K562 (cell line): ENCODE data around the gene RALGAPB. TPM values are rescaled to one million over a fixed set of nuclear protein-coding genes. Genes with fewer than 3 reads are reported as not detected.
A peak's percentile ranks its signal among the peaks of the same experiment; 100 is the strongest.

Experiments used
- BCOR ChIP-seq: fragments of 450-650 bp; IDR thresholded peaks from 2 replicates; pipeline ENCODE4 v1.6.1; 2016
- CBX8 ChIP-seq: fragments of 200-600 bp; sonication (generic); IDR thresholded peaks from 2 replicates; pipeline ENCODE4 v1.6.1; 2012; ENCODE audit warnings: borderline replicate concordance, mixed run types, low read depth, mild to moderate bottlenecking, moderate library complexity, mixed read lengths, low read length, control low read depth, inconsistent platforms; ENCODE audit not compliant: poor library complexity, severe bottlenecking; ENCODE audit errors: extremely low read depth
- CREB1 ChIP-seq, 2 experiments: sonication (generic) in 1 of 2; formaldehyde crosslinking in 1 of 2; IDR thresholded peaks; 2 replicates each; pipeline versions ENCODE4 v1.6.1 to v1.8.0; 2012 to 2022; ENCODE audit warnings: inconsistent platforms in 1 of 2, mild to moderate bottlenecking in 1 of 2, missing genetic modification reagents in 1 of 2, moderate library complexity in 1 of 2
- EWSR1 ChIP-seq: fragments of 450-650 bp; IDR thresholded peaks from 2 replicates; pipeline ENCODE4 v1.6.1; 2018; ENCODE audit warnings: borderline replicate concordance, mild to moderate bottlenecking, low read depth, moderate library complexity; ENCODE audit not compliant: partially characterized antibody
- FOXJ3 ChIP-seq: sonication (generic); formaldehyde crosslinking; IDR thresholded peaks from 2 replicates; pipeline ENCODE4 v1.4.0; 2020; ENCODE audit warnings: mild to moderate bottlenecking, missing genetic modification reagents
- FOXM1 ChIP-seq, 2 experiments: fragments of 450-650 bp in 1 of 2; sonication (generic) in 1 of 2; formaldehyde crosslinking in 1 of 2; IDR thresholded peaks; 2 replicates each; pipeline versions ENCODE4 v1.6.1 to v1.9.0; 2017 to 2022; ENCODE audit warnings: low read depth in 2 of 2, mild to moderate bottlenecking in 2 of 2, missing genetic modification reagents in 1 of 2, moderate library complexity in 1 of 2
- GABPB1 ChIP-seq: sonication (generic); formaldehyde crosslinking; IDR thresholded peaks from 2 replicates; pipeline ENCODE4 v1.8.0; 2022; ENCODE audit warnings: mild to moderate bottlenecking, missing genetic modification reagents
- HMGN3 ChIP-seq: IDR thresholded peaks from 2 replicates; pipeline ENCODE4 v1.6.1; 2011; ENCODE audit warnings: borderline replicate concordance, low read depth, mild to moderate bottlenecking, mixed read lengths, low read length; ENCODE audit not compliant: insufficient read length; ENCODE audit errors: extremely low read depth
- LCOR ChIP-seq: sonication (generic); formaldehyde crosslinking; IDR thresholded peaks from 2 replicates; pipeline ENCODE4 v1.8.0; 2022; ENCODE audit warnings: mild to moderate bottlenecking, missing genetic modification reagents
- MCM2 ChIP-seq: fragments of 450-650 bp; IDR thresholded peaks from 2 replicates; pipeline ENCODE4 v1.6.1; 2017; ENCODE audit warnings: low read depth, mild to moderate bottlenecking
- MTA2 ChIP-seq: fragments of 450-650 bp; IDR thresholded peaks from 2 replicates; pipeline ENCODE4 v1.6.1; 2016; ENCODE audit warnings: low read depth
- RBBP5 ChIP-seq: fragments of 200-600 bp; sonication (generic); IDR thresholded peaks from 2 replicates; pipeline ENCODE4 v1.6.1; 2012; ENCODE audit warnings: borderline replicate concordance, mild to moderate bottlenecking, low read length, control low read depth, inconsistent platforms; ENCODE audit not compliant: insufficient read depth, poor library complexity, severe bottlenecking
- RBFOX2 ChIP-seq: fragments of 200-400 bp; formaldehyde crosslinking; IDR thresholded peaks from 2 replicates; pipeline ENCODE4 v1.6.1; 2017; ENCODE audit warnings: low read depth, mild to moderate bottlenecking, low read length, moderate library complexity
- SMAD3 ChIP-seq: fragments of 450-650 bp; formaldehyde crosslinking; conservative IDR thresholded peaks from 2 replicates; pipeline ENCODE4 v1.4.0; 2020; ENCODE audit warnings: mild to moderate bottlenecking
- SRSF1 ChIP-seq: fragments of 200-400 bp; formaldehyde crosslinking; IDR thresholded peaks from 2 replicates; pipeline ENCODE4 v1.6.1; 2017; ENCODE audit warnings: mild to moderate bottlenecking, low read depth, low read length, moderate library complexity
- TRIM25 ChIP-seq: fragments of 450-650 bp; IDR thresholded peaks from 2 replicates; pipeline ENCODE4 v1.7.0; 2016; ENCODE audit warnings: borderline replicate concordance
- ZBTB7A ChIP-seq: IDR thresholded peaks from 2 replicates; pipeline ENCODE4 v1.6.1; 2011; ENCODE audit warnings: low read depth, mild to moderate bottlenecking, low read length, moderate library complexity, borderline replicate concordance; ENCODE audit not compliant: control insufficient read depth
- ZNF707 ChIP-seq: fragments of 250-450 bp; sonication (Bioruptor Pico); conservative IDR thresholded peaks from 2 replicates; pipeline ENCODE4 v1.8.0; 2022; ENCODE audit warnings: inconsistent platforms, mild to moderate bottlenecking, moderate library complexity
- polyA plus RNA-seq, 8 experiments: library from polyadenylated mRNA; depleted of rRNA in 4 of 8; stranded (reverse) in 5 of 8; unstranded in 3 of 8; fragments of >200 nt; fragmentation: Nextera tagmentation in 2 of 8; fragmentation: Illumina TruSeq in 1 of 8; extraction: Ambion mirVana in 2 of 8; extraction: Trizol in 1 of 8; gene quantifications; 2 replicates each; pipeline versions ENCODE4 v1.2.1 to v1.2.3, GENCODE V29; 2011 to 2014; ENCODE audit warnings: inconsistent platforms in 1 of 8, missing spikeins in 1 of 8
- total RNA-seq, 7 experiments: library from RNA; depleted of rRNA in 6 of 7; stranded (reverse); fragments of >200 nt in 6 of 7; fragmentation: Illumina TruSeq in 2 of 7; extraction: Trizol in 2 of 7; gene quantifications; 2 replicates each; pipeline versions ENCODE4 v1.2.1 to v1.2.3, GENCODE V29; 2011 to 2021; ENCODE audit warnings: low replicate concordance in 1 of 7
- TF ChIP-seq, protein P1 (sequence below): fragments of 200-400 bp; formaldehyde crosslinking; IDR thresholded peaks from 2 replicates; pipeline ENCODE4 v1.6.1; 2017; ENCODE audit warnings: mild to moderate bottlenecking, low read depth, low read length, moderate library complexity
- TF ChIP-seq, protein P2 (sequence below): fragments of 450-650 bp; IDR thresholded peaks from 2 replicates; pipeline ENCODE4 v1.6.1; 2016; ENCODE audit warnings: mild to moderate bottlenecking

RALGAPB gene
- total and polyA plus RNA-seq, 9 of the 15 experiments (the other 6 are each of a cell fraction or from before 2014, with no cell fraction given): 4.3 to 25.6 (median 13.6) TPM

- no peak for TF ChIP-seq TRIM25
- TF ChIP-seq MTA2: peak; percentile 89
- no peak for TF ChIP-seq SRSF1
- TF ChIP-seq CREB1 (IDR thresholded peaks at IDR 0.05): peak; percentile 56; the same call in 1 of the 2 replicates
- no peak for TF ChIP-seq CREB1 (CRISPR knock-in tag; IDR thresholded peaks at IDR 0.05)
- TF ChIP-seq GABPB1 (CRISPR knock-in tag): no peak
- TF ChIP-seq CBX8: no peak
- TF ChIP-seq, protein P1, sequence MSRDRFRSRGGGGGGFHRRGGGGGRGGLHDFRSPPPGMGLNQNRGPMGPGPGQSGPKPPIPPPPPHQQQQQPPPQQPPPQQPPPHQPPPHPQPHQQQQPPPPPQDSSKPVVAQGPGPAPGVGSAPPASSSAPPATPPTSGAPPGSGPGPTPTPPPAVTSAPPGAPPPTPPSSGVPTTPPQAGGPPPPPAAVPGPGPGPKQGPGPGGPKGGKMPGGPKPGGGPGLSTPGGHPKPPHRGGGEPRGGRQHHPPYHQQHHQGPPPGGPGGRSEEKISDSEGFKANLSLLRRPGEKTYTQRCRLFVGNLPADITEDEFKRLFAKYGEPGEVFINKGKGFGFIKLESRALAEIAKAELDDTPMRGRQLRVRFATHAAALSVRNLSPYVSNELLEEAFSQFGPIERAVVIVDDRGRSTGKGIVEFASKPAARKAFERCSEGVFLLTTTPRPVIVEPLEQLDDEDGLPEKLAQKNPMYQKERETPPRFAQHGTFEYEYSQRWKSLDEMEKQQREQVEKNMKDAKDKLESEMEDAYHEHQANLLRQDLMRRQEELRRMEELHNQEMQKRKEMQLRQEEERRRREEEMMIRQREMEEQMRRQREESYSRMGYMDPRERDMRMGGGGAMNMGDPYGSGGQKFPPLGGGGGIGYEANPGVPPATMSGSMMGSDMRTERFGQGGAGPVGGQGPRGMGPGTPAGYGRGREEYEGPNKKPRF: no peak
- TF ChIP-seq, protein P2, sequence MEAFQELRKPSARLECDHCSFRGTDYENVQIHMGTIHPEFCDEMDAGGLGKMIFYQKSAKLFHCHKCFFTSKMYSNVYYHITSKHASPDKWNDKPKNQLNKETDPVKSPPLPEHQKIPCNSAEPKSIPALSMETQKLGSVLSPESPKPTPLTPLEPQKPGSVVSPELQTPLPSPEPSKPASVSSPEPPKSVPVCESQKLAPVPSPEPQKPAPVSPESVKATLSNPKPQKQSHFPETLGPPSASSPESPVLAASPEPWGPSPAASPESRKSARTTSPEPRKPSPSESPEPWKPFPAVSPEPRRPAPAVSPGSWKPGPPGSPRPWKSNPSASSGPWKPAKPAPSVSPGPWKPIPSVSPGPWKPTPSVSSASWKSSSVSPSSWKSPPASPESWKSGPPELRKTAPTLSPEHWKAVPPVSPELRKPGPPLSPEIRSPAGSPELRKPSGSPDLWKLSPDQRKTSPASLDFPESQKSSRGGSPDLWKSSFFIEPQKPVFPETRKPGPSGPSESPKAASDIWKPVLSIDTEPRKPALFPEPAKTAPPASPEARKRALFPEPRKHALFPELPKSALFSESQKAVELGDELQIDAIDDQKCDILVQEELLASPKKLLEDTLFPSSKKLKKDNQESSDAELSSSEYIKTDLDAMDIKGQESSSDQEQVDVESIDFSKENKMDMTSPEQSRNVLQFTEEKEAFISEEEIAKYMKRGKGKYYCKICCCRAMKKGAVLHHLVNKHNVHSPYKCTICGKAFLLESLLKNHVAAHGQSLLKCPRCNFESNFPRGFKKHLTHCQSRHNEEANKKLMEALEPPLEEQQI: peak; percentile 54; the same call in 1 of the 2 replicates
- no peak for TF ChIP-seq MCM2
- peak; percentile 70; the same call in 1 of the 2 replicates for TF ChIP-seq LCOR
- TF ChIP-seq FOXJ3 (CRISPR knock-in tag): no peak
- TF ChIP-seq FOXM1 (IDR thresholded peaks at IDR 0.05; ENCODE audit: low read depth): peak; percentile 83; the same call in 1 of the 2 replicates
- no peak for TF ChIP-seq FOXM1 (CRISPR knock-in tag; IDR thresholded peaks at IDR 0.05; ENCODE audit: low read depth)
- TF ChIP-seq BCOR: peak; percentile 63; the same call in 1 of the 2 replicates
- TF ChIP-seq EWSR1: no peak
- no peak for TF ChIP-seq ZBTB7A
- 0 out of 2 replicates have a peak, but pooled peaks have one; percentile 39 for TF ChIP-seq SMAD3 (CRISPR knock-in tag)
- no peak for TF ChIP-seq ZNF707 (CRISPR knock-in tag)
- no peak for TF ChIP-seq RBFOX2
- no peak for TF ChIP-seq RBBP5
- peak; percentile 45 for TF ChIP-seq HMGN3
Measured at GRCh38 chr20:38563802-38564431, 91.3 kb downstream of the RALGAPB start (continued).
